COLO668 (cell line): ENCODE results near the gene SHB.

Source experiments
- DNase-seq: peaks from one replicate; lab custom pipeline; 2025; ENCODE audit not compliant: unreplicated experiment; lab: John Stamatoyannopoulos, UW

The SHB gene

DNA sequence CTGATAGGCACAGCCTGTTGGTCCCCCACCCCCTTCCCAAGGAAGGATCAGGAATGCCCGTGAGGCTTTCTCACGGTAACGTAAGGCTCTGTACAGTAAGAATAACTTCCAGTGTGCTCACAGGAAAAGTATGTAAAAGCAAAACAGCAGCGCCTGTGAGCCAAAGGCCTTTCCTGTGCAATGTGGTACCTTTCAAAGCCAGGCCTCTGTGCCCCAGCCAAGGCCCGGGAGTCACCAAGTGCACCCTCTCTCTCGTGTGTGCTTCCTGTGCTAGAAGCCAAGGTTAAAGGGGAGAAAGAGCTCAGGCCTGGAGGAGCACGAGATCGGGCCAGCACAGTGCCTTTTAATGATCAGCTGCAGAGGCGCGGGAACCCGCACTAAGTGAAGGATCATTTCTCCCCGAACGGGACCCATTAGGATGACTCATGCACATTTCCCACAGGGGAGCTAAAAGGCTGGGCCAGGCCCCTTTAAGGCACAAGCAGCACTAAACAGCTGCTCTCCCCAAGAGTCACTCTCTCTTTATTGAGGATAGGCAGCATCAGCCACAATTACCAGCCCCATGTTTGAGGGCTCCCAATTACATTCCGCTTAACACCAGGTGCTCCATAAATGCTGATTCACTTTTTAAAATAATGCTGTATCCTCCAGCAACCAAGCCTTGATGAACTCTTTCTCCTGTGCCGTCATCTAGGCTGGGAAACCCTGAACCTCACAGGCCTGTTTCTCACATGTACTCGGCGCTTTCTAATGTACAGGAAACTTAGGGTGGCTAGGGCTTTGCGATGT is 42.8 kb downstream of the SHB start:
- peak; percentile 80 for DNase-seq

DNA sequence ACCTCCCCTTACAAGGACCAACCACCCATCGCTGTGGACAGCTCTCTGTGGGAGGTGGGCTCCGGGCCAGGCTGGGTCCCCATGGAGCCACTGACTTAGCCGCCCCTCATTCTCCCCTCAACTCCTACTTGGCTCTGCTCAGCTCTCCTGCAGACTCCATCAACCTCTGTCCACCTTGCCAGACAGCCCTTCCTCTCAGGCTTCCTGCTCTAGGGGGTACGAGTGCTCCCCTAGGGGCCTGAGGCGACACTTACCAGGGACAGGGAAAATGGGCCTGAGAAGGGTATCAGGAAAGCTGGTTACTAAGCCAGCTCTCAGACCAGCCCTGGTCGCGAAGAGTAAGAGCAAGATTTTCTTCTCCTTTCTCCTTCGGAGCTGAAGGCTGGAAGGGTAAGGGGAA is 43.9 kb downstream of the SHB start:
- DNase-seq, result no peak

DNA sequence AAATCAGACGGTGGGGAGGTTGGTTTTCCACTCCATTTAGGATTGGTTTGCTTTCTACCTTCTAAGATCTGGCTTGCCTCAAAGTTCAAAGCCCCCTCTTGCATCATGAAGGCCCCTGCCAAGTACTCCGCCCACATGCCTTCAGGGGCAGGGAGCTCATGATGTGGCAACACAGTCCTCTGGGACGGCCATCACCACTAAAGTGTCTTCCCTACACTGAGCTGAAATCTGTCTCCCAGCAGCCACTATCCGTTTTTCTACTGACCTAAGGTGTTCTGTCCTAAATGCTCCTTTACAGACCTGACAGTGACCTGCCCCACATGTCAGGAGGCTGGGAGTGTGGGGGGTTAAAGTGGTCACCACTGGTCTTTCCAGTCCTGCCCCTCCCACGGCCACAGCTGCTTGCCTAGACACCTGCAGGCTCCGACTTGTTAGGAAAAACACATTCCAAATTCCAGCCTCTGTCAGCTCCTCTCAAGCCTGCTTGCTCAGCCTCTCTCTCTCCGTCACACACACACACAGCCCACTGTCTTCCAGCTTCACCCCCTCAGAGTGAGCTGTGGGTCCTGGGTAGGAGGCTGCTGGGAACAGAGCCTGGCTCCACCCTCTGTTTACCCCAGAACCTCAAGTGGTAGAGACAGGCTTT is 44.9 kb downstream of the SHB start:
- DNase-seq, result peak; percentile 52

DNA sequence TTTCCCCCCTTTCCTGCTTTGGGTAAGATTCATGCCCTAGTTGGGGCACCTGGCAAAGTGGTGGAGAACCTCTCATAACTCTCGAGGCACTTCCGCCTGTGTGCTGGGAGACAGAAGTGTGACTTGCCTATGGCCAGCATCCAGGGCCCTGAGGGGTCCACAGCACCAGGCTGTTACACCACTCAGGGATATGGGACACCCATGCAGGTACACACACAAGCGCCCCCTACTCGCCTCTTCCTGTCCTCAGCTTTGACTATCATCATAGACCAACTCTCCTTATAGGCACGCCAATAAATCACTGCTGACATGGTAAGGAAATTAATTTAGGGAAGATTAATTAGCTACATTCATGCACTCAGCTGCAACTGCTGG is 45.4 kb downstream of the SHB start:
- peak; percentile 23 for DNase-seq

DNA sequence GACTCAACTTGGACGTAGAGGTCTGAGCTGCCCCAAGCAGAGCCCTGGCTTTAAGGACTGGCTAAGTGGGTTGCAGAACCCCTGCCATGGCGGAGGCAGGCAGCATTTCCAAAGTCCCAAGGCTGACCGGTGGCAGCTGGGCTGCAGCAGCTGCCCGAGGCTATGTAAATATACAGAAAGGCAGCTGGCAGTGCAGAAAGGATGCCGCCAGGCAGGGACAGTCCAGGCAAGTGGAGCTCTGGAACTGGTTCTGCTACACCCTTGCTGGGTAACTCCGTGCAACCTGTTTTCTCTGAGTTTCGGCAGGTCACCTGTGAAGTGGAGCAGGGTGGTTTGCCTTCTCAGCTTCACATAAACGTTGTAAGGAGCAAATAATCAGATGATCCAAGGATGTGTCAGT is 46.0 kb downstream of the SHB start:
- DNase-seq, result peak; percentile 93

DNA sequence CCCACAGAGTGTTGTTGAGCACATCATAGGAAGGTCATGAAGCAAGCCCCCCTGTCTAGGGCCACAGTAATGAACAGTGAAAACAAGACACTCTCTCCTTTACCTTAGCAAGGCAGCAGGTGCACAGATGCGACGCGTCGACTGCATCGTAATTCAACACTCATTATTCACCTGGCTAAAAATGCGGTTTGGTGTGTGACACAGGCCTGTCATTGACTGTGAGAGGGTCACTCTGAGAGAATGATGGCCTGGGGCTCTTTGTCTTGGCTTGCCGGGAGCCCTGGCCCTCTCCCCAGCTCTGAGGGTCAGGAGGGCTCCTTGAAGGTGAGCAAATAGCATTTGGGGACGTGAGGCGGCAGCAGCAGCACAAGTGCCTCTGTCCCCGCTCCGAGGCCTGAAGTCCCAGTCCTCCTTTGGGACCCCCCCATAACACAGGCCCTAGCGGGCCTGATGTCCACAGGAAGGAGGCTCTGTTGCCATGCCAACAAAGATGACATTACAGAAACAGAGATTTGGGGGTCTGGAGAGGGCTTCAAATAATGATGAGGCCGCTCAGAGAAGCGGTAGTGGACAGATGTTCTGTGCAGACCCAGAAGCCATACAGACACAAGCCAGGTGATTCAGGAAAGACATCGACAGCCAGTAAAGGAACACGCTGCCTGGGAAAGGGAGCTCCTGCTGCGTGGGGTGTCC is 46.7 kb downstream of the SHB start:
- peak; percentile 80 for DNase-seq

DNA sequence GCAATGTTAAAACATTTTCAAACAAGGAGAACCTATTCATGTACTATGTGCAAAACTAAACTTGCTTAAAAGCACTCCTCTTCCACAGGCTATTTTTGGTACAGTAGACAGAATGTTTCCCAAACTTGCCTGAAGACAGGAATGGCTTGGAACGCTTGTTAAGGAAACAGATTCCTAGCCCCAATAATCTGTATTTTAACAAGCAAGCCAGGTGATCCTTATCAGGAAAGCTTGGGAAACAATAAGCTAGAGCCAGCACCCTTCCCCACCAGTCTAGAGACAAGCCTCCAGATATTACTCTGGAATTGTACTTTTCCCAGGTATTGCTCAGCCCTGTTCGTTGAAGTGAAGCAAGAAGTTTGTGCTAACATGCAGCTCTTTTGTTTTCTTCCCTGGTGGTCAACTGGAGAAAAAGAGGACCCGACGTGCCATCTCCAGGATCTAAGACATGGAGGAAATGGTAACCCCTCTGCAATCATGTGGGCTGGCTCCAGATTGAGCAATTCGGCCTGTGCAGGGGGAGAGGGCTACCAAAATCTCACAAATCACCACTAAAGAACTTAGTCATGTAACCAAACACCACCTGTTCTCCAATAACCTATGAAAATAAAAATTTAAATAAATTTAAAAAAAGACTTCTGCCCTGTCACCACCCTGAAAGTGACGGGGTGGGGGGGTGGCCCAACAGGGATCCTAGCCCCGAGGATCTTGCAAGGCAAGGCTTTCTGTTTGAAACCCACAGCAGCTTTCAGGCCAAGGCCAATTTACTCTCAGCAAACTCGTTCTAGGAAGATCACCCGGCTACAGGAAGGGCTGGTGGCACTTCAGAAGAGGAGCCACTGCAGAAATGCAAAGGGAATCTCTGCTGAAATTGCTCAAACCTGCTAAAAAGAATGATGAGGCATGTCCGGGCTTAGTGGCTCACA is 48.6 kb downstream of the SHB start:
- DNase-seq, result no peak

DNA sequence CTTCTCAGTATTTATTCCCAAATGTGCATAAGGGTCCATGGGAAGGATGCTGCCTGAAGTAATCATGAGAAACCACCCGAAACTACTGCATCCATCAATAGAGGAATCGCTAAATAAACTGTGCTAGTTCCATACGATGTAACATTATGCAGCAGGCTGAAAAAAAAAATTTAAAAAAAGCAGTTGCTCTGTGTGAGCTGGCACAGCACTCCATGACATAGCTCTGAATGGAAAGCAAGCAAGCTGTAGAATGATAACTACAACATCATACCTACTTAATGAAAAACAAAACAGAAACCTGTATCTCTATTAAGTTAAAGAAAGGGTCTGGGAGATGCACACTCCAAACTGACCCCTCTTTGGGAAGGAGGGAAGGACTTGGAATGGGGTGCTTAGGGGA is 49.3 kb downstream of the SHB start:
- DNase-seq, result no peak

DNA sequence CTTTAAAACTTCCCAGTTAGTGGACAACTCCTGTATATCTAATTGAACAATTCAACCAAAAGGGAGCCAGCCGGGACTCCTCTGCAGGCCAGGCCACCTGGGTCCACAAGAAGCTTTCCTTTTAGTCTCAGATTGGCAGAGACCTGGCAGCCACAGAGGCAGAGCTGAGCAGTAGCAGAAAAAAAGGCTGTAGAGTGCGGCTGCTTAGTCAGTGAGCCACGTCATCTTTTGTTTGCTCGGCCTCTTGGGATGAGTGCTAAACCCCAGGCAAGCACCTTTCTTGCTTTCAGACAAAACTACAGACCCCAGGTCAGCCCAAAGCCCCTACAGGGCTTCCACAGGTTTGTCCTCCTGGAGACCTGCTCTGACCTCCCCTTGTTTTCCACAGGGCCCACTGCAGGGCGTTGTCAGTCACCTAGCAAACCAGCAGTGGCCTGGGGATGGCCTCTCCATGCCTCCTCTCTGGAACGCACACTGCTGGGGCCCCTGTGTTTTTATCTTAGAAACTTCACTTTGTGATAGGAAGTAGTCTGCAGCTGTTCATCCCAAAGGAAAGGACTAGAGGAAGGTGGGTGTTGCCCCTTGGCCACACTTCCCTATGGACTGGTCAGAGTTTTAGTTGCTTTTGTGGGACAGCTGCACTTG is 49.9 kb downstream of the SHB start:
- peak; percentile 53 for DNase-seq

DNA sequence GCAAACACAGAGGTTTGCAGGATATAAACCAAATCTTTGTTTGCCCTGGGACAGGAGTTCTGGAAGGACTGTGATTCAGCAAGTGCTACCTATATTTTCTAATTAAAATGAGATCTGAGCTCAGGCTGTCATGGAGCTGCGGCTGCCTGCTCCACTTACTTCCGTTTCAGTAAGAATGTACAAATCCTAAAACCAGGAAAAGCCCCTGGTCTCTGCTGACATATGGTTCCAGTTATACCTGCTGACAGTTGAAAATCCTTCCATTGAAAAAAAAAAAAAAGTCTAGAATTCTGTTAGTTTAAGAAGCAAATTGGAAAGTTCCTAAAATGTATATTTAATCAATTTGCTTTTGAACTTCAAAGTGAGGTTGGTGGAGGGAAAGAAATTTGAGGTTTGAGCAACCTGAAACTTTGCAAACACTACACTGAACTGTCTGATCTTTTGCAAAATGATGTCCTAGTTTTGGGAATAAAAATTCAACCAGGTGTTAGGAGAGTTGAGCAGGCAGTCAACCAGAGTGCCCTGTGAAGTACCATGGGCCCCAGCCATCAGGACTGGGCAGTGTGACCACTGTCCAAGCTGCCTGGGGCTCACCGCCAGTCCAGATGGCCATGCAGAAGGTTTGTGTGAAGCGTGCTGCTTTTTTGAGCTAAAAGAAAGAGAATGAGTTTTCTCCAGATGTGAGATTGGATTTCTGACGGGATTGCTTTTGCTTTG is 50.6 kb downstream of the SHB start:
- DNase-seq, result no peak

DNA sequence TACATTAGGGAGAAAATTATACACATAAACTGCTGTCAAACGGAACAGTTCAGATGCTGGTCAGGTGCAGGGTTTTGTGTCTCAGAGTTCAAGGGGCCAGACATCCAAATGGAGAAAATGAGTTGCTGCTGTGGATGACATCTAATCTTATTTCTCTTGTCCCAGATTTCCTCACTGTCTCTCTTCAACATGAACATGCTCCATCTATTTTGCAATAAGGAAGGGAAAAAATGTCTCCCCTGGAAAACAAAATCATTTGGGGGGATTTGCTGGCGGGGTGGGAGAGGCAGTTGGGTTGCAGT is 51.2 kb downstream of the SHB start:
- DNase-seq, result no peak

DNA sequence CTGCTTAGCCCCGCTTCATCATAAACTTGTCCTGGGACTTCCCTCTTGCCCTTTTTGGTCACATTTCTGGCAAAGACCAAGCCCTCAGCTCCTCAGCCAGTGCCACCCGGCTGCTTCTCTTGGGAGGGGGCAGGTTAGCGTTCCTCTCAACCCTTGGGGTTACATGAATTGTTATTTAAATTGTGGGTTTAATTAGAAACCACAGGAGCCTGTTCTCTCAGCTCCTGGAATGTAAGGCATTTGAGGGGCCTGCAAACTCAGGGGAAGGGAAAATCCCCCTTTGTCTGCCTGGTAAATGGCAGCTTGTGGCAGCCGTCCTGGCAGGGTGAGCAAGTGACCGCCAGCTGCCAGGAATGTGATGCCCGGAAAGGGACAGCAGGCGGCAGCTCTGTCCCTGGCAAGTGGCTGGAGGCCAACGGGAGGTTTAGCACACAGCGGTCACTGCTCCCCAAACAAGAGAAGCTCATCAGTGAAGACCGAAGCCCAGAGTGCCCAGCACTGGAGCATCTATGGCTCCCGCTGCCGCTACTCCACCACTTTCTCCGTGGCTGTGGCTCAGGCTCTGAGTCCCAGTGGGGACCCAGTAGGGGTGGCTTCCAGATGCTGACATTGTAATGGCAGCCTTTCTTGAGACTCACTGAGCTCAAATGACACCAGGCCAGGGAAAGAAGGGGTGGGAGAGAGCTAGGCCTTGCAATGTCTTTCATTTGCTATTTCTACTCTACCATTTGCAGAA is 51.7 kb downstream of the SHB start:
- no peak for DNase-seq

DNA sequence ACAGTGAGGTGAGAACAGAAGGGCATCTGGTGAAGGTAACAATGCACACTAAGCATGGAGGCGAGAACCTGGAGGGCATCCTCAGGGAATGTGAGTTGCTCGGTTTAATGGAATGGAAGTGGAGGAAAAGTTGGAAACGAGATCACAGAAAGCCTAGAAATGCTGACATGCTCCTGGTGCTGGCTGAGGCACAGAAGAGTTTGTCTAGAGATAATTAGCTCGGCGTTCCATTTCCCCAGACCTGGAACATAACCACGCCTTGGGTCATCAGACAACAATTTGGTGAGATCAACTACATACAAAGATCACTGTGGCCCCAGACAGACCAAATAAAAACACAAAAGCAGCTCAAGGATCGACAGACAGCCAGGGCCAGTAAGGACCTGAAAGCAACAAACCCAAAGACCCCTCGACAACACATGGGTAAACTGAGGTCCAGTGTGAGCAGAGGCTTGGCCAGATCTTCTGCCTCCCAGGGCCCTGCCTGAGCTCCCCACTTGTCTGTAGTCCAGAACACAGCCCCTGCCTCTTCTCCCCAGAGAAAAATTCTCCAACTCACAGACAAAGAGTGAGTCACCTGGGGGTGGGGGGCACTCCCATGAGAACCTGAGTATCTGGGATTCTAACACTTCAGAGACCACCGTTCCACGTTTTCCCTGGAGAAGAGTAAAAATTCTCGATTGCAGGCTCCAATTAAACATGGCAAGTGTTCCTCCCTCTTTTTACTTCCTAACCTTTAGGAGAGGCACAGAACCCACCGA is 52.5 kb downstream of the SHB start:
- DNase-seq, result no peak

DNA sequence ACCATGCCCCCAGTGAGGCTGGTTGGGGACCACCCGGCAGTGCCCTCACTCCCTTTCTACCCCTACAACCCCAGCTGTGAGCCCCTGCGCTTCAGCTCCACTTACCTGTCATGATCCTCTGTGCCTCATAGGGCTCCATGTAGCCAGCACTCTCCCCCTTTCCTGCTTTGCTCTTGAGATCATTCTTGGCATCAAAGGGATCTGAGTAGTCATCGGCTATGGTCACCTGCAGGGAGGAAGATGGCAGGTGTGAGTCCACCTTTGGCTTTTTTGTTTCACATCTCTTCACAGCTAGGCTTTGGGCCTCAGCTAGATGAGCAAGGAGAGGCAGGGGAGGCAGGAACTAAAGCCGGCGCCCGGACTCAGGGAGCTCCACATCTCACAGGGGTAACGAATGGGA is 53.1 kb downstream of the SHB start:
- DNase-seq, result no peak

DNA sequence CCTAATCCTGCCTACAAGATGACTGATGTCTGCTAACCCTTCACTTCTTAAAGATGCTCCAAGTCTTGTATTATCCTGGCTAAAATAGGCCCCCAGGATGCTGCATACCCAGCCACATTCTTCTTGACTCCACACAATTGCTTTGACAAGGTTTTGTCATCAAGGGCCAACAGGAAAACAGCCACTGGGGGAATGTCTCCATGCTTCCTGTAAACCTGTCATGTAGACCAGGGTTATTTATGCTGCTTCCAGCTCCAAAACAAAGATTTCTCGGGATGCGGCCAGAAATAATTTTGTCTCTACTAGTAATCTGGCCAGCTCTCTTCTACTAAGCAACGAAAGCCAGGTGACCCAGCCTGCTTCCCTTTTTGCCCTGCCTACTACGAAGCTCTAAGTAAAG is 53.8 kb downstream of the SHB start:
- no peak for DNase-seq

DNA sequence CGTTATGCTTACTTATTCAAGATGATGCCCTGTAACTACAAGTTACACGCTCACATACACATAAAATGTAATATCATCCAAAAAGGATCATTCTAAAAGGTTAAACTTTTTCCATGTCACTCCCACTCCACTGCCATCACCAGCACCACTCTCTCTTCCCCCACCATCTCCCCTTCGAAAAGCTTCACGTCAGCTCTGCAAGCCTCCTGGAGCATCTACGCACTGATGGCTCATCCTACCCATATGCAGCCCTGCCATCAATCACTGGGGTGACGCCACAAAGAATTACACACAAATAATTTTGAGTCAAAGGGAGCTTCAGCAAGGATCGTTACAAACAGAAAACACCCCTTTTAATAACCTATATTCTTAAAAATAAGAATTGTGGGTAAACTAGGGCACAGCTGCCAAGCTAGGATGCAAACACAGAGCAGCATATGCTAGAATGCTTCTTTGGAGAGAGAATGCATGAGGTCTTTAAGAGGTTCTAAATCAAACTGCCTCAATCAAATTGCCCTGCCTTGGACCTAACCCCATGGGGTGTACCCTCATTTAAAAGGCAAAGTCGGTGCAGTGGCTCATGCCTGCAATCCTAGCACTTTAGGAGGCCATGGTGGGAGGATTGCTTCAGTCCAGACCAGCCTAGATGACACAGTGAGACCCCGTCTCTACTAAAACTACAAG is 56.1 kb downstream of the SHB start:
- no peak for DNase-seq

DNA sequence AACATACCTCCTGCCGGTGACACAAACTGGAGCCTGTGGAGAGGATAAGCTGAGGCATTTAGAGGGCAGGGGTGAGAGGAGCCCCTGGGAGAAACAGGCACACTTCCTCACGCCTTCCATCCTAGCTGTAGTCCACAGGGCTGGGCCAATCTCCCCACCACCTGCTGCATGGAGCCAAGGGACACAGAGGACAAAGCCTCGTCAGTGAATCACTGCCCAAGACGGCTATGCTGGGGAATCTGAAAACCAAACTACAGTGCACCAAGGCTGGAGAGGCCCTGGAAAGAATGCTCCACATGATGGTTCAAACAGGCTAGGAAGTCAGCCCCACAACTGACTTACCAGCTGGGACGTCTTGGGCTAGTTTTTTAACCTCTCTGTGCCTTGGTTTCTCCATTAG is 57.0 kb downstream of the SHB start:
- DNase-seq, result no peak
